H1 (cell line): ENCODE measurements around the gene EFHC1. TPM values are rescaled to one million over a fixed set of nuclear protein-coding genes. Genes with fewer than 3 reads are reported as not detected.

Experiments used
- CTCF ChIA-PET: fragments of 300-600 bp; sonication (Branson Sonifier 250); formaldehyde crosslinking; loops from one replicate; lab custom pipeline; 2021; ENCODE audit not compliant: partially characterized antibody; lab: Charles Lee
- POLR2A ChIA-PET: fragments of 300-600 bp; sonication (Branson Sonifier 250); formaldehyde crosslinking; loops from one replicate; lab custom pipeline; 2021; ENCODE audit warnings: inconsistent platforms; ENCODE audit not compliant: partially characterized antibody; lab: Charles Lee
- DNase-seq, 2 experiments: peaks; one replicate each; pipeline versions ENCODE4 v3.0.0 to v3.0.0-alpha.2; 2010 to 2022; ENCODE audit warnings: low spot score in 2 of 2, low read depth in 1 of 2, mixed read lengths in 1 of 2
- FAIRE-seq: peaks from 2 replicates; lab custom pipeline; 2011; peaks lifted over from hg19 to GRCh38; lab: Jason Lieb, UNC
- H2AFZ ChIP-seq: 2 replicates; pipeline ENCODE4 v1.8.1; 2012; ENCODE audit warnings: low read length, inconsistent platforms
- H2AK5ac ChIP-seq: 2 replicates; pipeline ENCODE4 v1.6.1; 2013; ENCODE audit warnings: low read depth, low read length
- H2BK120ac ChIP-seq: replicated peaks from 2 replicates; pipeline ENCODE3; 2013; ENCODE audit warnings: low read depth, low read length, inconsistent platforms
- H2BK12ac ChIP-seq: 2 replicates; pipeline ENCODE4 v1.6.1; 2013; ENCODE audit warnings: low read depth, low read length
- H2BK15ac ChIP-seq: 2 replicates; pipeline ENCODE4 v1.6.1; 2013; ENCODE audit warnings: low read length
- H2BK20ac ChIP-seq: 2 replicates; pipeline ENCODE4 v1.6.1; 2013; ENCODE audit warnings: low read length
- H2BK5ac ChIP-seq: 2 replicates; pipeline ENCODE4 v1.6.1; 2013; ENCODE audit warnings: low read depth, low read length
- H3K14ac ChIP-seq: 2 replicates; pipeline ENCODE4 v1.6.1; 2013; ENCODE audit warnings: inconsistent platforms; ENCODE audit not compliant: insufficient read length
- H3K18ac ChIP-seq: 2 replicates; pipeline ENCODE4 v1.6.1; 2013; ENCODE audit warnings: low read length; ENCODE audit errors: extremely low read depth
- H3K23ac ChIP-seq: 2 replicates; pipeline ENCODE4 v1.6.1; 2013; ENCODE audit warnings: inconsistent platforms; ENCODE audit not compliant: insufficient read length
- H3K23me2 ChIP-seq: 2 replicates; pipeline ENCODE4 v1.6.1; 2013; ENCODE audit warnings: low read depth, low read length
- H3K27ac ChIP-seq: 2 replicates; pipeline ENCODE4 v1.6.1; 2011; ENCODE audit warnings: low read depth, low read length, inconsistent platforms
- H3K27me3 ChIP-seq, 4 experiments: replicated peaks in 1 of 4; 1 replicate in 1 of 4; 2 replicates in 3 of 4; pipeline versions ENCODE4 v1.6.1 to v1.8.1; 2011 to 2013; ENCODE audit warnings: low read length in 3 of 4, mild to moderate bottlenecking in 3 of 4, inconsistent platforms in 2 of 4, mixed read lengths in 2 of 4, moderate library complexity in 1 of 4; ENCODE audit not compliant: control insufficient read depth in 3 of 4, insufficient read depth in 3 of 4; ENCODE audit errors: extremely low read depth in 1 of 4
- H3K36me3 ChIP-seq, 4 experiments: 2 replicates each; pipeline versions ENCODE4 v1.6.1 to v1.8.1; 2011 to 2013; ENCODE audit warnings: mild to moderate bottlenecking in 4 of 4, low read length in 3 of 4, moderate library complexity in 2 of 4, control low read depth in 1 of 4, inconsistent platforms in 1 of 4; ENCODE audit not compliant: insufficient read depth in 4 of 4, control insufficient read depth in 2 of 4
- H3K4ac ChIP-seq: replicated peaks from 2 replicates; pipeline ENCODE3; 2013; ENCODE audit warnings: low read length, low read depth, mixed read lengths, inconsistent platforms; ENCODE audit not compliant: insufficient read length
- H3K4me1 ChIP-seq, 4 experiments: replicated peaks in 1 of 4; 1 replicate in 1 of 4; 2 replicates in 3 of 4; pipeline versions ENCODE4 v1.6.1 to v1.8.1; 2011 to 2013; ENCODE audit warnings: low read length in 3 of 4, inconsistent platforms in 2 of 4, mixed read lengths in 1 of 4; ENCODE audit not compliant: insufficient read depth in 4 of 4, control insufficient read depth in 3 of 4
- H3K4me2 ChIP-seq, 2 experiments: 2 replicates each; pipeline versions ENCODE4 v1.6.1 to v1.8.1; 2011 to 2013; ENCODE audit warnings: low read depth in 2 of 2, low read length in 2 of 2, control low read depth in 1 of 2, inconsistent platforms in 1 of 2, mild to moderate bottlenecking in 1 of 2; ENCODE audit not compliant: insufficient read depth in 1 of 2
- H3K4me3 ChIP-seq, 4 experiments: fragments of 200-600, 300-600 bp in 1 of 4; sonication (generic), shearing (Covaris generic), sonication (Bioruptor Twin) in 1 of 4; 2 replicates each; pipeline versions ENCODE4 v1.5.1 to v1.8.1; 2011 to 2016; ENCODE audit warnings: low read length in 4 of 4, low read depth in 3 of 4, control low read depth in 2 of 4, inconsistent platforms in 2 of 4, mild to moderate bottlenecking in 2 of 4, mixed read lengths in 1 of 4, moderate library complexity in 1 of 4; ENCODE audit not compliant: insufficient read depth in 2 of 4; ENCODE audit errors: extremely low read depth in 1 of 4
- H3K56ac ChIP-seq: replicated peaks from 2 replicates; pipeline ENCODE3; 2013; ENCODE audit warnings: low read depth, mild to moderate bottlenecking, mixed read lengths, low read length, inconsistent platforms; ENCODE audit not compliant: insufficient read length
- H3K79me1 ChIP-seq: 2 replicates; pipeline ENCODE4 v1.6.1; 2013; ENCODE audit warnings: low read depth, low read length, control low read depth
- H3K79me2 ChIP-seq, 2 experiments: 2 replicates each; pipeline versions ENCODE4 v1.6.1 to v1.8.1; 2012 to 2013; ENCODE audit warnings: low read length in 2 of 2, mild to moderate bottlenecking in 2 of 2, inconsistent platforms in 1 of 2; ENCODE audit not compliant: insufficient read depth in 2 of 2, control insufficient read depth in 1 of 2
- H3K9ac ChIP-seq, 4 experiments: replicated peaks in 1 of 4; 1 replicate in 1 of 4; 2 replicates in 3 of 4; pipeline versions ENCODE4 v1.6.1 to v1.8.1; 2011 to 2013; ENCODE audit warnings: low read depth in 3 of 4, low read length in 3 of 4, control low read depth in 2 of 4, mild to moderate bottlenecking in 2 of 4, moderate library complexity in 2 of 4, inconsistent platforms in 1 of 4; ENCODE audit errors: extremely low read depth in 1 of 4
- H3K9me3 ChIP-seq, 2 experiments: 2 replicates each; pipeline versions ENCODE4 v1.6.1 to v1.8.1; 2012 to 2013; ENCODE audit warnings: mild to moderate bottlenecking in 2 of 2, moderate library complexity in 2 of 2, control low read depth in 1 of 2, inconsistent platforms in 1 of 2, low read depth in 1 of 2, low read length in 1 of 2, mixed read lengths in 1 of 2; ENCODE audit not compliant: insufficient read depth in 2 of 2
- H4K20me1 ChIP-seq, 2 experiments: replicated peaks in 1 of 2; 2 replicates each; pipeline versions ENCODE3 to v1.8.1; 2011 to 2013; ENCODE audit warnings: inconsistent platforms in 2 of 2, low read length in 2 of 2, mild to moderate bottlenecking in 1 of 2; ENCODE audit not compliant: insufficient read depth in 2 of 2, control insufficient read depth in 1 of 2
- H4K5ac ChIP-seq: 2 replicates; pipeline ENCODE4 v1.6.1; 2013; ENCODE audit warnings: low read length, low read depth, mixed read lengths, inconsistent platforms; ENCODE audit not compliant: insufficient read length
- H4K8ac ChIP-seq: 2 replicates; pipeline ENCODE4 v1.8.0; 2013; ENCODE audit warnings: mild to moderate bottlenecking, moderate library complexity, low read length, inconsistent platforms; ENCODE audit not compliant: insufficient read depth; ENCODE audit errors: extremely low read depth
- H4K91ac ChIP-seq: replicated peaks from 2 replicates; pipeline ENCODE3; 2013; ENCODE audit warnings: low read length, mixed read lengths, inconsistent platforms; ENCODE audit not compliant: insufficient read length
- BACH1 ChIP-seq: IDR thresholded peaks from 2 replicates; pipeline ENCODE4 v1.6.1; 2012; ENCODE audit warnings: low read length, improper control_type of control experiment
- BCL11A ChIP-seq, 2 experiments: IDR thresholded peaks; one replicate each; pipeline ENCODE4 v1.6.1; 2011; ENCODE audit warnings: low read depth in 2 of 2, low read length in 2 of 2, mild to moderate bottlenecking in 2 of 2
- CHD2 ChIP-seq: IDR thresholded peaks from 2 replicates; pipeline ENCODE4 v1.6.1; 2012; ENCODE audit warnings: low read length, improper control_type of control experiment
- EP300 ChIP-seq, 2 experiments: IDR thresholded peaks; 1 replicate in 1 of 2; 2 replicates in 1 of 2; pipeline ENCODE4 v1.6.1; 2011 to 2012; ENCODE audit warnings: low read depth in 2 of 2, low read length in 2 of 2, mild to moderate bottlenecking in 2 of 2, borderline replicate concordance in 1 of 2, inconsistent platforms in 1 of 2, moderate library complexity in 1 of 2
- GABPA ChIP-seq: IDR thresholded peaks from 2 replicates; pipeline ENCODE4 v1.6.1; 2011; ENCODE audit warnings: mild to moderate bottlenecking, low read length, moderate library complexity, borderline replicate concordance; ENCODE audit not compliant: insufficient read depth
- GTF2F1 ChIP-seq: IDR thresholded peaks from 2 replicates; pipeline ENCODE4 v1.6.1; 2012; ENCODE audit warnings: low read depth, low read length, improper control_type of control experiment, borderline replicate concordance
- KDM1A ChIP-seq: fragments of 200-600, 300-600 bp; sonication (generic); IDR thresholded peaks from 2 replicates; pipeline ENCODE4 v1.7.1; 2016; ENCODE audit warnings: mild to moderate bottlenecking, low read length, borderline replicate concordance
- RAD21 ChIP-seq, 2 experiments: IDR thresholded peaks in 1 of 2; conservative IDR thresholded peaks in 1 of 2; 2 replicates each; pipeline ENCODE4 v1.6.1; 2011; ENCODE audit warnings: low read depth in 2 of 2, low read length in 2 of 2, improper control_type of control experiment in 1 of 2, inconsistent platforms in 1 of 2, mild to moderate bottlenecking in 1 of 2, moderate library complexity in 1 of 2
- SIRT6 ChIP-seq: IDR thresholded peaks from one replicate; pipeline ENCODE4 v1.7.1; 2012; ENCODE audit warnings: low read length, inconsistent platforms
- SIX5 ChIP-seq: IDR thresholded peaks from 2 replicates; pipeline ENCODE4 v1.6.1; 2011; ENCODE audit warnings: mild to moderate bottlenecking, low read depth, low read length
- SRF ChIP-seq: IDR thresholded peaks from 2 replicates; pipeline ENCODE4 v1.6.1; 2011; ENCODE audit warnings: mild to moderate bottlenecking, low read depth, low read length, moderate library complexity
- TAF1 ChIP-seq: IDR thresholded peaks from 2 replicates; pipeline ENCODE4 v1.6.1; 2011; ENCODE audit warnings: mild to moderate bottlenecking, low read depth, low read length
- TCF12 ChIP-seq: IDR thresholded peaks from 2 replicates; pipeline ENCODE4 v1.6.1; 2011; ENCODE audit warnings: low read depth, mild to moderate bottlenecking, low read length
- ZNF274 ChIP-seq: IDR thresholded peaks from 2 replicates; pipeline ENCODE4 v1.7.0; 2012; ENCODE audit warnings: low read length, borderline replicate concordance; ENCODE audit errors: extremely low read depth
- WGBS, 2 experiments: shearing (Covaris generic) in 1 of 2; methylation state at CpG; one replicate each; pipeline versions ENCODE4 v1.1.6 to v1.1.7; 2013 to 2015; ENCODE audit warnings: low lambda C conversion rate in 2 of 2, mixed read lengths in 2 of 2, inconsistent platforms in 1 of 2, low coverage in 1 of 2, missing lambda C conversion rate in 1 of 2; ENCODE audit not compliant: insufficient replicate concordance in 2 of 2, insufficient coverage in 1 of 2, insufficient read length in 1 of 2; ENCODE audit errors: extremely low coverage in 1 of 2, missing lambda C conversion rate in 1 of 2; 5-methylcytosine and 5-hydroxymethylcytosine counted together
- polyA plus RNA-seq, 7 experiments: library from polyadenylated mRNA; depleted of rRNA in 3 of 7; stranded (reverse) in 5 of 7; unstranded in 2 of 7; fragments of >200 nt in 5 of 7; fragments of 200-250 nt in 2 of 7; gene quantifications; 1 replicate in 5 of 7; 2 replicates in 1 of 7; 4 replicates in 1 of 7; pipeline versions ENCODE4 v1.2.1 to v1.2.3, GENCODE V29; 2011 to 2013; ENCODE audit warnings: missing spikeins in 2 of 7, mixed read lengths in 2 of 7
- total RNA-seq: library from RNA; stranded (reverse); fragmentation: NEBNext Ultra II Directional; extraction: Animal tissue kit (Norgen Biotek cat#: 25700); gene quantifications from 2 replicates; pipeline ENCODE4 v1.2.1, GENCODE V29; 2021

Gene EFHC1
- total and polyA plus RNA-seq, 2 of the 8 experiments (the other 6 are each of a cell fraction or from before 2014, with no cell fraction given) = 10.5 to 16.4 TPM

DNA sequence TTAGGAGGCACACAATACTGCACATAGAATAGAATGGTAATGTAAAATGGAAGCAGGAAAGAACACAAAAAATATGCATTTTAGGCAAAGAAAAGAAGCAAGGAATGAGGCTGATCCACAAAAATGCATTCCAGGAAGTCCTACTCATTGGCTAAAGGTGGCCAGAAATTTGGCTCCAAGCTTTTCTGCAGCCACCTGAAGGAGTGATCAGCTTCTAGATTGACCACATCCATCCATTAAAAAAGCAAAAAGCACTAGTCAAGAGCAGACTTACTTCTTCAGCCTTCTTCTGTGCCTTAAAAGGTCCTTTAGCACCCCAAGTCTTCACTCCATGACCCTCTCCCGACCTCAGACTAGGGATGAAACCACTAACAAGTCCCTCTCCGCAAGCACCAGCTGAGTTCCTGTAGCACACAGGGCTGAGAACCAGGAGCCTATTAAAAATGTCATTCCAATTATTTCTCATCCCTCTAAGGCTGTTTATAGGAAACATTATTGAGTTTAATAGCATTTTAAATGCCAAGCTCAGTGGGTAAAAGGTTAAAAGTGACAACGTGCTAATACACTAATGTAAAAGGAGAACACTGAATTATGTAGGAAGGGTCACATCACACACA, 120.3 kb downstream of the EFHC1 start:
- Histone ChIP-seq H3K79me2 (peaks cover 0 to 16% of the 10 kb centered on the region in 2 experiments), H2AK5ac (no peak overlapping the region), H3K4me1 (peaks cover 5 to 17% (median 8%) of the 10 kb centered on the region in 4 experiments), H3K56ac (no peak overlapping the region), H4K8ac (no peak overlapping the region), H3K36me3 (no peaks in the 10 kb centered on the region), H4K91ac (no peak overlapping the region), H3K79me1 (peaks cover 4% of the 10 kb centered on the region; the same call in 1 of the 2 replicates), H3K4ac (no peak overlapping the region), H2BK12ac (no peak overlapping the region), H2BK20ac (no peak overlapping the region), H3K23ac (no peak overlapping the region), H3K4me2 (no peak overlapping the region), H3K18ac (no peak overlapping the region), H3K23me2 (no peaks in the 10 kb centered on the region), H3K27ac (no peak overlapping the region), H4K20me1 (no peaks in the 10 kb centered on the region), H2BK120ac (no peak overlapping the region), H3K9me3 (no peaks in the 10 kb centered on the region), H2BK15ac (no peak overlapping the region), H3K14ac (no peak overlapping the region), H3K27me3 (no peaks in the 10 kb centered on the region), H4K5ac (no peak overlapping the region), H2AFZ (no peak overlapping the region), H2BK5ac (no peak overlapping the region), H3K9ac (no peak overlapping the region), H3K4me3 (no peak overlapping the region)
- 92% methylated on average over 3 of the region's 3 CpGs; no CpG with 5 or more reads in 1 of the 2 experiments for WGBS, 2 experiments
- POLR2A ChIA-PET = interaction anchor here (0.8 to 1.8 kb wide), 2 partner anchors 9 to 36 kb away, joined by 3 to 4 read pairs; partner anchors contain the start of gene TRAM2
- FAIRE-seq (no peak), DNase-seq (no peak)
- CTCF ChIA-PET = interaction anchor here (0.9 to 7.7 kb wide), 9 partner anchors 10 to 132 kb away, joined by 3 to 49 read pairs (median 5); no protein-coding TSS in a partner anchor
- TF ChIP-seq TAF1 (no peak), EP300 (IDR thresholded peaks at IDR 0.05; ENCODE audit: borderline replicate concordance in 1 of 2, low read depth in 2 of 2, low read length in 2 of 2) (no peak), TCF12 (no peak), SIX5 (no peak), CHD2 (no peak), GTF2F1 (no peak), RAD21 (IDR thresholded peaks at IDR 0.05 in 1 of 2, conservative IDR thresholded peaks at IDR 0.05 in 1 of 2; ENCODE audit: low read depth in 2 of 2, low read length in 2 of 2) (no peak), SRF (no peak), KDM1A (no peak), BACH1 (no peak), ZNF274 (no peak), BCL11A (IDR thresholded peaks at IDR 0.05; ENCODE audit: low read depth in 2 of 2, low read length in 2 of 2) (no peak), SIRT6 (no peak), GABPA (no peak)
